ENCODE data around the gene CKM.

CKM gene

DNA sequence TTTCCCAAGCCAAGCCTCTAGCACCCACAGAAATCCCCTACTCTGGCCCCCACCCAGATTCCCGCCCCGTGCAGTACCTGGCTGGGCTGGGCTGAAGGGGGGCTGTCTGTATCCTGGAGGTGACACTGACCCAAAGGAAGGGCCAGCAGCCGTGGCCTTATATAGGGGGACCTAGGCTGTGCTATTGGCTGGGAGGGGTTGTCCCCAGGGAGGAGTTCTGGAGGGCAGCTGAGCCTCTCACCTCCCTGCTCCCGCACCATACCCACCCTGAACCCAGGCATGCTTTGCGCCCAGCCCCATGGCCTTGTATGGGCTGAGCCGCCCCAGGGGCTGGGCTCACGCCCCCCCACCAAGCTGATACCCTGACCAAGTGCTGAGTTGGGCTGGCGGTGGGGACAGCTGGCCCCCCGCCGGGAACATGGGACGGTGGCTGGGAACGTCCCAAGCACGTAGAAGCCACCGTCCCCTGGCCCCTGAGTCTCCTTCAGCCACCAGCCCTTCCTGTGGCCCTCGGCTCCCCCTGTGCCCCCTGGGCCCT is at the start of gene CKM:
Gene CKM (minus strand): TSS at position 132 of the 538 bp plus-strand sequence. CDS start 3,162 bp downstream, outside the sequence.
- DNase-seq = no peak

DNA sequence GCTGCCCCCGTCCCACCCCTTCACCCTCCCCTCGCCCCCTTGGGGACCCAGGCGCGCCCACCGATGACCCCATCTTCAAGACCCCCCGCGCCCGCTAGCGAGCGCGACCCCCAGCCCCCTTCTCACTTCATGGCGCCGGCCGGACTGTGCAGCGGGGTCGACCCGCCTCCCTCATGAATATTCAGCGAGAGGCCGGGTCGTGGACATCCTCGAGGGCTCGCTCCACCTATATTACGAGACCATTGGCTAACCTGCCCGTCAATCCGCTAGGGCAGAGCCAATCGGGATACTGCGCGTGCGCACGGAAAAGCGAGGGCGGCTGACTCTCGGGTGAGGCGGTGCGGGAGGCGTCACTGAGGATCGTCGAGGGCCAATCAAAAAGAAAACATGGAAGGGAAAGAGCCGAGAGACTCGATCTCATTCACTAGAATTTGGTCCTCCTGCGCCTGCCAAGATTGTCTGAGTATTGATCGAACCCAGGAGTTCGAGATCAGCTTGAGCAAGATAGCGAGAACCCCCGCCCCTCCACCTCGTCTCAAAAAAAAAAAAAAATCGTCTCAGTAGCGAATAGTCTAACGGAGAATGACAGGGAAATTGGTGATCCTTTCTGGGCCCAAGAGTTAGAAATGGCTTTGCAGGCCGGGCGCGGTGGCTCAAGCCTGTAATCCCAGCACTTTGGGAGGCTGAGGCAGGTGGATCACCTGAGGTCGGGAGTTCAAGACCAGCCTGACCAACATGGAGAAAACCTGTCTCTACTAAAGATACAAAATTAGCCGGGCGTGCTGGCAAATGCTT is 47.9 kb upstream of the CKM start, which contains the start of gene ERCC2:
Gene ERCC2 (minus strand): TSS at position 164 of the 795 bp plus-strand sequence. CDS start 33 bp downstream, at position 131.
- peak; percentile 99 for DNase-seq

GRCh38 chr19:45368737-45369340 is 46.2 kb upstream of the CKM start:
- DNase-seq = peak; percentile 24

DNA sequence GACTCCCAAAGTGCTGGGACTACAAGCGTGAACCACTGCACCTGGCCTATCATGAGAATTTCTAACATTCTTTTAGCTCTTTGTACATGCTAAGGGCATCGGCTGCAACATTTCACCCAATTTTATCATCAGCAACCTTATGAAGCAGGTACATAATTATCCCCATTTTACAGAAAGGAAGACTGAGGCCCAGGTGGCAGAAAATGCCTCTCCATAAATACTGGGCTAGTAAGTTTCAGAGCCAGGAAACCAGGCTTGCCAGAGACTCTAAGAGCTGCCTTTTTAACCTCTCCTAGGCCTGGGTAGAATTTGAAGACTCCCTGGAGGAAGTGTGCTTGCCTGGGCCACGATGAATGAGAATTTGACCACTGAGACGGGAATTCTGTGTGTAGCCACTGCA is 45.5 kb upstream of the CKM start:
- no peak for DNase-seq

- DNase-seq = no peak
Measured at GRCh38 chr19:45364696-45365095, 42.0 kb upstream of the CKM start.

- DNase-seq = no peak
Measured at GRCh38 chr19:45363861-45364459, 41.3 kb upstream of the CKM start.

- DNase-seq = no peak
Measured at GRCh38 chr19:45362291-45362690, 39.6 kb upstream of the CKM start.

GRCh38 chr19:45361608-45362007 is 38.9 kb upstream of the CKM start:
- DNase-seq = no peak

DNA sequence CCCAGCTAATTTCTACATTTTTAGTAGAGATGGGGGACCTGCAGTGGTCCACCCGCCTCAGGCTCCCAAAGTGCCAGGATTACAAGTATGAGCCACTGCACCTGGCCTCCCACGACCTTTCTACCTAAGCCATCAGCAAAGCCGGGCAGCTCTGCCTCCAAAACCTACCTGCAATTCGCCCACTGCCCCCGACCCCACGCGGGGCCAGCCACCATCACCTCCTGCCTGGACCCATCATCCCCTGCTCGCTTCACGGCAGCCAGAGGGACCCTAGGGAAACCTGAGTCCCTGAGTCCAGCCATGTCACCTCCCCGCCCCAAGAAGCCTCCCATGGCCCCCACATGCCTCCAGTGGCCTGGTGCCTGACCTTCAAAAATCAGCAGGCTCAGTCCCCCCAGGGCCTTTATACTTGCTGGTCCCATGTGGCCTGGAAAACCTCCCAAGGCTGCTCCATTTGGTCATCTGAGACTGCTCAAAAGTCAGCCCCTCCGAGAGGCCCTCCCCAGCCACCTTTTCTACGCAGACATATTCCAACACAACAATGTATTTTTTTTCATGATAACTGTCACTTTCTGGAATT is 35.6 kb upstream of the CKM start:
- DNase-seq = no peak

DNA sequence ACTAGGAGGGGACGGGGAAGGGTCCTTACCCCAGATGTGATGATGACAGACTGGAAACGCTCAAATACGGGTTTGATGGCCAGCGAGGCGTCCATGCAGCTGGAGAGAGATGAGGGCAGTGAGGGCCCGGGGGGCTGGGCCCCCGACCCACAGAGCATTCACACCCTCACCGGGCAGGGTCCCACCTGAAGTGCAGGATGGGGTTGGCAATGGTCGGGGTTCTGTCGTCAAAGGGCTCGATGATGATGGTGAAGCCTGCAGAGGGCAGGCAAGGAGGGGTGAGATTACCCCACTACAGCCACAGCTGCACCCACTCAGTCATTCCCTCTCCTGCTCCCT is 34.7 kb upstream of the CKM start:
- DNase-seq = no peak

DNA sequence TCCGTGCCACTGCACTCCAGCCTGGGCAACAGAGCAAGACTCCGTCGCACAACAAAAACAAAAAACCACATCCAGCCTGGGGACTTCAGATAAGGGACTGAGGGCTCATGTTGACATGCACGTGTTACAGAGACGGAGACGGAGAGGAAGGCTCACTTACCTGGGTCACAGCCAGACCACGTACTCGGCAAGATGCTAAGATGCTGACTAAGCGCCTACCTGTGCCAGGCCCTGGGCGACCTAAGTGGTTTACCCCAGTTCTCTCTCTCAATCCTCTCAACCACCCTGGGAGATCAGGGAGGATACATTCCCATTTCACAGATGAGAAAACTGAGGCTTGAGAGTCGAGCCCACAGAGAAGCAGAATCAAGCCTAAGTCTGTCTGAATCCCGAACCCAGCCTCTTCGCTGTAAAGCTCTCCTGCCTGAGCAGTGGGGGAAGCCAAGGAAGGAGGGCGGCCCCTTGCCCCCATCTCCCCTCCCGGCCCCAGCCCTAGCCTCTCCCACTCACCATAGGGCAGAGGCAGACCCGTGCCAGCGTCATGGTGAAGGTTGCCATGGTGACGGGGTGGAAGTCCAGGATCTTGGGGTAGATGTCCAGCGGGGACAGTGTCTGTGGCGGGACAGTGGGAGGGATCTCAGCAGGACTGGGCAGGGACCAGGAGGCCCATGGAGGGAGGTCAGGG is 34.2 kb upstream of the CKM start:
- DNase-seq = no peak

GRCh38 chr19:45355910-45356309 is 33.2 kb upstream of the CKM start:
- DNase-seq = no peak

DNA sequence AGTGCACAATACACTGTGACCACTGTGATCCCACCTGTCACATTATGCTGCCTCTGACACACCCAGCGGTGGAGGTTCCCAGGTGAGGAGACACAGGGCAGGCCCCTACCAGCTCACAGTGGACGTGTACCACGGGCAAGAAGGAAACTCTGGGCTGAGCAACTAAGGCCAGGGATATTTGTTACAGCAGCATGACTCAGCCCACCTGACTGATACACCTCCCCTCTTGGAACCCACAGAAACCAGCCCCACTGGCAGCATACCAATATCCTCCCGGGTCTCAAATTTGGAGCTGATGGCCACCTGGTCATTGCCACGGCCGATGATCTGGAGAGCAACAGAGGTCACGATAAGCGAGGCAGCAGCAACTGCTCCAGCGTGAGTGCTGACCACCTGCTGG is 32.7 kb upstream of the CKM start:
- DNase-seq = no peak

GRCh38 chr19:45354241-45354842 is 31.7 kb upstream of the CKM start:
- DNase-seq = no peak

DNA sequence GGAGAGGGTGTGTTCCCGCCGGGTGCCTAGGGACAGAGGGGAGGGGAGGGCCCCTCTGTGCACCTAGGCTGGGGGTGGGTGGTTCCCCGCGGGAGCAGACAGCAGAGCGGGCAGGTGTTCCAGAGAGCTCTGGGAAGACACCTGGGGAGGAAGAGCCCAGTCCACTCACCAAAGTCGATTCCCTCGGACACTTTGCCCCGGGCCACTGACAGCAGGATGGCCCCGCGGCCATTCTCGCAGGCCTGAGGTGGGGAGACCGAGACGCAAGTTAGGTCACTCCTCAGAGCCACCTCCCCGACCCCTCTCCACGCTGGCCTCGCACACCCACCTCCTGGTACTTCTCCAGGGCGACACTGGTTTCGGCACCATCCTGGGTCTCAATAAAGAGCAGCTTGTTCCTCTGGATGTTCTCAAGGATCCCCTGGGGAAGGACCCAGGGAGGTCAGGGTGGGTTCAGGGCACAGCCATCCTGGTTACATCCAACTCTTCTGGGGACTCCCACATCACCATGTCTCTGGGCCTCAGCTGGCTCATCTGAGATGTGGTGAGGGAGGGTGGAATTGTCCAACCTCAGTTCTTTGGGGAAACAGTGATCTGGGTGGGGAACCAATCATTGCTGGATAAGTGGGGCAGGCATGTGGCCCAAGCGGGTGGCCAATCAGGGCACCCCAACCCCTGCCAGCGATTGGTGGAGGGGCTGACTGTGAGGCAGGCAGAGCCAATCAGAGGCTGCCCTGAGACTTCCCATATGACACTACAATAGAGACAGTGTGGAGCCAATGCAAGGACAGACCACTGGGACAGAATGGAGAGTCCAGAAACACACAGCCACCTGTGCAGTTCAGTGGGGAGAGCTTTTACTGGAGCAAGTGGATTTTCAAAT is 30.5 kb upstream of the CKM start:
- DNase-seq = no peak

DNA sequence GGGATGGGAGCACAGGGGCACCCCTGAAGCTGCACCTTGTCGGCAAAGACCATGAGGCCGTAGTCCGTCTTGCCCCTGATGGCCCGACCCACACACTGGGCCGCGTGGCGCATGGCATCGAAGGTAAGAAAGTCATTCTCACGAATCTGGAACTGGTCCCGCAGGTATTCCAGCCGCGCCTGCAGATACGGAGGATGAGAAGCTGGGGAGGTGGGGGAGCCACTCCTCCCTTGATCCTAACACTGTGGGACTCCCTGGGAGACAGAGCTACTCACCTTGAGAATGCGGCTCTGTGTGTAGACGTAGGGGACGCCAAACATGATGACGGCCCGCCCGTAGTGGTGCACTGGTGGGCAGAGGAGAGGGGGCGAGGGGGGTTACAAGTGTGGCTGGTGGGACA is 29.8 kb upstream of the CKM start:
- no peak for DNase-seq

GRCh38 chr19:45352062-45352461 is 29.4 kb upstream of the CKM start:
- no peak for DNase-seq

GRCh38 chr19:45351401-45351952 is 28.8 kb upstream of the CKM start:
- no peak for DNase-seq

- no peak for DNase-seq
Measured at GRCh38 chr19:45350477-45351058, 27.9 kb upstream of the CKM start.

- no peak for DNase-seq
Measured at GRCh38 chr19:45349430-45349941, 26.8 kb upstream of the CKM start.

DNA sequence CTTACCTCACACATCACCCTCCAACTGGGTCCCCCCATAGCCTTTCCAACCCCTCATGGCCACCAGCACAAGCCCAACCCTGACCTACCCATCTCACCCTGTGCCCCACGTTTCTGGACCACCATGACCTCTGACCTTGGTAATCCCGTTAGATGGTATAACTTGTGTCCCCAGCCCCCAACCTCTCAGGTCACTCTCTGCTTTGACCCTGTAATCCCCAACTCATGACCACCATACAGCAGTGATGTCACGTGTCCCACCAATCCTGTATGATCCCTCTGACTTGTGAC is 26.4 kb upstream of the CKM start:
- DNase-seq = no peak

Data from EL (cell line).